H1 (cell line): ENCODE results near the gene AOPEP. TPM values are rescaled to one million over a fixed set of nuclear protein-coding genes. Genes with fewer than 3 reads are reported as not detected.

ENCODE experiments used
- CTCF ChIA-PET: fragments of 300-600 bp; sonication (Branson Sonifier 250); formaldehyde crosslinking; loops from one replicate; lab custom pipeline; 2021; ENCODE audit not compliant: partially characterized antibody; lab: Charles Lee
- POLR2A ChIA-PET: fragments of 300-600 bp; sonication (Branson Sonifier 250); formaldehyde crosslinking; loops from one replicate; lab custom pipeline; 2021; ENCODE audit warnings: inconsistent platforms; ENCODE audit not compliant: partially characterized antibody; lab: Charles Lee
- DNase-seq, 2 experiments: peaks; one replicate each; pipeline versions ENCODE4 v3.0.0 to v3.0.0-alpha.2; 2010 to 2022; ENCODE audit warnings: low spot score in 2 of 2, low read depth in 1 of 2, mixed read lengths in 1 of 2
- FAIRE-seq: peaks from 2 replicates; lab custom pipeline; 2011; peaks lifted over from hg19 to GRCh38; lab: Jason Lieb, UNC
- H2AFZ ChIP-seq: 2 replicates; pipeline ENCODE4 v1.8.1; 2012; ENCODE audit warnings: low read length, inconsistent platforms
- H2AK5ac ChIP-seq: 2 replicates; pipeline ENCODE4 v1.6.1; 2013; ENCODE audit warnings: low read depth, low read length
- H2BK120ac ChIP-seq: replicated peaks from 2 replicates; pipeline ENCODE3; 2013; ENCODE audit warnings: low read depth, low read length, inconsistent platforms
- H2BK12ac ChIP-seq: 2 replicates; pipeline ENCODE4 v1.6.1; 2013; ENCODE audit warnings: low read depth, low read length
- H2BK15ac ChIP-seq: 2 replicates; pipeline ENCODE4 v1.6.1; 2013; ENCODE audit warnings: low read length
- H2BK20ac ChIP-seq: 2 replicates; pipeline ENCODE4 v1.6.1; 2013; ENCODE audit warnings: low read length
- H2BK5ac ChIP-seq: 2 replicates; pipeline ENCODE4 v1.6.1; 2013; ENCODE audit warnings: low read depth, low read length
- H3K14ac ChIP-seq: 2 replicates; pipeline ENCODE4 v1.6.1; 2013; ENCODE audit warnings: inconsistent platforms; ENCODE audit not compliant: insufficient read length
- H3K18ac ChIP-seq: 2 replicates; pipeline ENCODE4 v1.6.1; 2013; ENCODE audit warnings: low read length; ENCODE audit errors: extremely low read depth
- H3K23ac ChIP-seq: 2 replicates; pipeline ENCODE4 v1.6.1; 2013; ENCODE audit warnings: inconsistent platforms; ENCODE audit not compliant: insufficient read length
- H3K23me2 ChIP-seq: 2 replicates; pipeline ENCODE4 v1.6.1; 2013; ENCODE audit warnings: low read depth, low read length
- H3K27ac ChIP-seq: 2 replicates; pipeline ENCODE4 v1.6.1; 2011; ENCODE audit warnings: low read depth, low read length, inconsistent platforms
- H3K27me3 ChIP-seq, 4 experiments: replicated peaks in 1 of 4; 1 replicate in 1 of 4; 2 replicates in 3 of 4; pipeline versions ENCODE4 v1.6.1 to v1.8.1; 2011 to 2013; ENCODE audit warnings: low read length in 3 of 4, mild to moderate bottlenecking in 3 of 4, inconsistent platforms in 2 of 4, mixed read lengths in 2 of 4, moderate library complexity in 1 of 4; ENCODE audit not compliant: control insufficient read depth in 3 of 4, insufficient read depth in 3 of 4; ENCODE audit errors: extremely low read depth in 1 of 4
- H3K36me3 ChIP-seq, 4 experiments: 2 replicates each; pipeline versions ENCODE4 v1.6.1 to v1.8.1; 2011 to 2013; ENCODE audit warnings: mild to moderate bottlenecking in 4 of 4, low read length in 3 of 4, moderate library complexity in 2 of 4, control low read depth in 1 of 4, inconsistent platforms in 1 of 4; ENCODE audit not compliant: insufficient read depth in 4 of 4, control insufficient read depth in 2 of 4
- H3K4ac ChIP-seq: replicated peaks from 2 replicates; pipeline ENCODE3; 2013; ENCODE audit warnings: low read length, low read depth, mixed read lengths, inconsistent platforms; ENCODE audit not compliant: insufficient read length
- H3K4me1 ChIP-seq, 4 experiments: replicated peaks in 1 of 4; 1 replicate in 1 of 4; 2 replicates in 3 of 4; pipeline versions ENCODE4 v1.6.1 to v1.8.1; 2011 to 2013; ENCODE audit warnings: low read length in 3 of 4, inconsistent platforms in 2 of 4, mixed read lengths in 1 of 4; ENCODE audit not compliant: insufficient read depth in 4 of 4, control insufficient read depth in 3 of 4
- H3K4me2 ChIP-seq, 2 experiments: 2 replicates each; pipeline versions ENCODE4 v1.6.1 to v1.8.1; 2011 to 2013; ENCODE audit warnings: low read depth in 2 of 2, low read length in 2 of 2, control low read depth in 1 of 2, inconsistent platforms in 1 of 2, mild to moderate bottlenecking in 1 of 2; ENCODE audit not compliant: insufficient read depth in 1 of 2
- H3K4me3 ChIP-seq, 4 experiments: fragments of 200-600, 300-600 bp in 1 of 4; sonication (generic), shearing (Covaris generic), sonication (Bioruptor Twin) in 1 of 4; 2 replicates each; pipeline versions ENCODE4 v1.5.1 to v1.8.1; 2011 to 2016; ENCODE audit warnings: low read length in 4 of 4, low read depth in 3 of 4, control low read depth in 2 of 4, inconsistent platforms in 2 of 4, mild to moderate bottlenecking in 2 of 4, mixed read lengths in 1 of 4, moderate library complexity in 1 of 4; ENCODE audit not compliant: insufficient read depth in 2 of 4; ENCODE audit errors: extremely low read depth in 1 of 4
- H3K56ac ChIP-seq: replicated peaks from 2 replicates; pipeline ENCODE3; 2013; ENCODE audit warnings: low read depth, mild to moderate bottlenecking, mixed read lengths, low read length, inconsistent platforms; ENCODE audit not compliant: insufficient read length
- H3K79me1 ChIP-seq: 2 replicates; pipeline ENCODE4 v1.6.1; 2013; ENCODE audit warnings: low read depth, low read length, control low read depth
- H3K79me2 ChIP-seq, 2 experiments: 2 replicates each; pipeline versions ENCODE4 v1.6.1 to v1.8.1; 2012 to 2013; ENCODE audit warnings: low read length in 2 of 2, mild to moderate bottlenecking in 2 of 2, inconsistent platforms in 1 of 2; ENCODE audit not compliant: insufficient read depth in 2 of 2, control insufficient read depth in 1 of 2
- H3K9ac ChIP-seq, 4 experiments: replicated peaks in 1 of 4; 1 replicate in 1 of 4; 2 replicates in 3 of 4; pipeline versions ENCODE4 v1.6.1 to v1.8.1; 2011 to 2013; ENCODE audit warnings: low read depth in 3 of 4, low read length in 3 of 4, control low read depth in 2 of 4, mild to moderate bottlenecking in 2 of 4, moderate library complexity in 2 of 4, inconsistent platforms in 1 of 4; ENCODE audit errors: extremely low read depth in 1 of 4
- H3K9me3 ChIP-seq, 2 experiments: 2 replicates each; pipeline versions ENCODE4 v1.6.1 to v1.8.1; 2012 to 2013; ENCODE audit warnings: mild to moderate bottlenecking in 2 of 2, moderate library complexity in 2 of 2, control low read depth in 1 of 2, inconsistent platforms in 1 of 2, low read depth in 1 of 2, low read length in 1 of 2, mixed read lengths in 1 of 2; ENCODE audit not compliant: insufficient read depth in 2 of 2
- H4K20me1 ChIP-seq, 2 experiments: replicated peaks in 1 of 2; 2 replicates each; pipeline versions ENCODE3 to v1.8.1; 2011 to 2013; ENCODE audit warnings: inconsistent platforms in 2 of 2, low read length in 2 of 2, mild to moderate bottlenecking in 1 of 2; ENCODE audit not compliant: insufficient read depth in 2 of 2, control insufficient read depth in 1 of 2
- H4K5ac ChIP-seq: 2 replicates; pipeline ENCODE4 v1.6.1; 2013; ENCODE audit warnings: low read length, low read depth, mixed read lengths, inconsistent platforms; ENCODE audit not compliant: insufficient read length
- H4K8ac ChIP-seq: 2 replicates; pipeline ENCODE4 v1.8.0; 2013; ENCODE audit warnings: mild to moderate bottlenecking, moderate library complexity, low read length, inconsistent platforms; ENCODE audit not compliant: insufficient read depth; ENCODE audit errors: extremely low read depth
- H4K91ac ChIP-seq: replicated peaks from 2 replicates; pipeline ENCODE3; 2013; ENCODE audit warnings: low read length, mixed read lengths, inconsistent platforms; ENCODE audit not compliant: insufficient read length
- CBX8 ChIP-seq: fragments of 300-800, 300-1000 bp; sonication (generic); IDR thresholded peaks from 2 replicates; pipeline ENCODE4 v1.7.1; 2016; ENCODE audit warnings: low read depth, low read length, borderline replicate concordance
- CEBPB ChIP-seq: IDR thresholded peaks from 2 replicates; pipeline ENCODE4 v1.6.1; 2012; ENCODE audit warnings: low read depth, low read length
- EGR1 ChIP-seq: IDR thresholded peaks from 2 replicates; pipeline ENCODE4 v1.6.1; 2011; ENCODE audit warnings: low read depth, low read length, borderline replicate concordance
- FOSL1 ChIP-seq: IDR thresholded peaks from 2 replicates; pipeline ENCODE4 v1.6.1; 2011; ENCODE audit warnings: mild to moderate bottlenecking, low read depth, low read length, moderate library complexity; ENCODE audit not compliant: insufficient read depth
- JUND ChIP-seq: IDR thresholded peaks from 2 replicates; pipeline ENCODE4 v1.6.1; 2011; ENCODE audit warnings: mild to moderate bottlenecking, improper control_type of control experiment, low read length
- KDM5A ChIP-seq: fragments of 200-600 bp; IDR thresholded peaks from 2 replicates; pipeline ENCODE4 v1.7.1; 2012; ENCODE audit warnings: mild to moderate bottlenecking, low read length, inconsistent platforms, mixed read lengths
- POLR2A ChIP-seq, 2 experiments: IDR thresholded peaks; 1 replicate in 1 of 2; 2 replicates in 1 of 2; pipeline ENCODE4 v1.6.1; 2011; ENCODE audit warnings: low read depth in 2 of 2, low read length in 2 of 2, mild to moderate bottlenecking in 2 of 2; ENCODE audit errors: control extremely low read depth in 1 of 2
- RBBP5 ChIP-seq: IDR thresholded peaks from 2 replicates; pipeline ENCODE4 v1.7.1; 2012; ENCODE audit warnings: low read depth, mild to moderate bottlenecking, inconsistent platforms, low read length, moderate library complexity, borderline replicate concordance
- RFX5 ChIP-seq: IDR thresholded peaks from 2 replicates; pipeline ENCODE4 v1.6.1; 2011; ENCODE audit warnings: low read depth, low read length, improper control_type of control experiment, borderline replicate concordance
- SIN3A ChIP-seq, 2 experiments: IDR thresholded peaks in 1 of 2; conservative IDR thresholded peaks in 1 of 2; 2 replicates each; pipeline ENCODE4 v1.6.1; 2011 to 2012; ENCODE audit warnings: low read length in 2 of 2, improper control_type of control experiment in 1 of 2, low read depth in 1 of 2, mild to moderate bottlenecking in 1 of 2
- SP1 ChIP-seq: IDR thresholded peaks from 2 replicates; pipeline ENCODE4 v1.6.1; 2011; ENCODE audit warnings: low read depth, low read length
- SUZ12 ChIP-seq: fragments of 200-600 bp; sonication (generic); IDR thresholded peaks from 2 replicates; pipeline ENCODE4 v1.6.1; 2012; ENCODE audit warnings: mild to moderate bottlenecking, inconsistent platforms, low read length, moderate library complexity, mixed read lengths
- TAF1 ChIP-seq: IDR thresholded peaks from 2 replicates; pipeline ENCODE4 v1.6.1; 2011; ENCODE audit warnings: mild to moderate bottlenecking, low read depth, low read length
- whole genome bisulfite sequencing, 2 experiments: shearing (Covaris generic) in 1 of 2; methylation state at CpG; one replicate each; pipeline versions ENCODE4 v1.1.6 to v1.1.7; 2013 to 2015; ENCODE audit warnings: low lambda C conversion rate in 2 of 2, mixed read lengths in 2 of 2, inconsistent platforms in 1 of 2, low coverage in 1 of 2, missing lambda C conversion rate in 1 of 2; ENCODE audit not compliant: insufficient replicate concordance in 2 of 2, insufficient coverage in 1 of 2, insufficient read length in 1 of 2; ENCODE audit errors: extremely low coverage in 1 of 2, missing lambda C conversion rate in 1 of 2; 5-methylcytosine and 5-hydroxymethylcytosine counted together
- polyA plus RNA-seq, 7 experiments: library from polyadenylated mRNA; depleted of rRNA in 3 of 7; stranded (reverse) in 5 of 7; unstranded in 2 of 7; fragments of >200 nt in 5 of 7; fragments of 200-250 nt in 2 of 7; gene quantifications; 1 replicate in 5 of 7; 2 replicates in 1 of 7; 4 replicates in 1 of 7; pipeline versions ENCODE4 v1.2.1 to v1.2.3, GENCODE V29; 2011 to 2013; ENCODE audit warnings: missing spikeins in 2 of 7, mixed read lengths in 2 of 7
- total RNA-seq: library from RNA; stranded (reverse); fragmentation: NEBNext Ultra II Directional; extraction: Animal tissue kit (Norgen Biotek cat#: 25700); gene quantifications from 2 replicates; pipeline ENCODE4 v1.2.1, GENCODE V29; 2021
- TF ChIP-seq, protein P1 (sequence below): IDR thresholded peaks from 2 replicates; pipeline ENCODE4 v1.6.1; 2012; ENCODE audit warnings: low read length, inconsistent platforms

Gene AOPEP
- total and polyA plus RNA-seq, 2 of the 8 experiments (the other 6 are each of a cell fraction or from before 2014, with no cell fraction given) = 6.1 to 14.3 TPM

- WGBS, 2 experiments = 93% methylated on average over 5 of the region's 5 CpGs; no CpG with 5 or more reads in 1 of the 2 experiments
- peaks cover 0 to 7% (median 2%) of the 10 kb centered on the region in 4 experiments; a peak in 3 of 7 replicates for H3K4me1 ChIP-seq
- H4K5ac ChIP-seq = no peak overlapping the region
- H3K36me3 ChIP-seq = no peaks in the 10 kb centered on the region
- H3K9me3 ChIP-seq = no peaks in the 10 kb centered on the region
- no peak overlapping the region for H3K4ac ChIP-seq
- H4K20me1 ChIP-seq = peaks cover 0 to 3% of the 10 kb centered on the region in 2 experiments
- CTCF ChIA-PET = interaction anchor here (1.1 to 2.3 kb wide), 2 partner anchors 28 to 290 kb away, joined by 3 to 7 read pairs; no protein-coding TSS in a partner anchor
- no peak overlapping the region for H3K4me2 ChIP-seq
- no peak overlapping the region for H2BK20ac ChIP-seq
- FAIRE-seq (no peak), DNase-seq (no peak)
- no peak overlapping the region for H2AFZ ChIP-seq
- H4K91ac ChIP-seq = no peak overlapping the region
- H3K79me2 ChIP-seq = no peaks in the 10 kb centered on the region
- no peak overlapping the region for H2BK120ac ChIP-seq
- H3K56ac ChIP-seq = no peak overlapping the region
- no peak overlapping the region for H3K4me3 ChIP-seq
- H3K18ac ChIP-seq = no peak overlapping the region
- H3K14ac ChIP-seq = no peak overlapping the region
- no peak overlapping the region for H3K27ac ChIP-seq
- H3K79me1 ChIP-seq = no peaks in the 10 kb centered on the region
- no peak overlapping the region for H3K9ac ChIP-seq
- no peak overlapping the region for H2BK12ac ChIP-seq
- H2AK5ac ChIP-seq = no peak overlapping the region
- POLR2A ChIA-PET = no interaction called here
- no peak overlapping the region for H4K8ac ChIP-seq
- no peak overlapping the region for H3K23ac ChIP-seq
- H3K27me3 ChIP-seq = no peaks in the 10 kb centered on the region
- H2BK5ac ChIP-seq = no peak overlapping the region
- no peak overlapping the region for H2BK15ac ChIP-seq
- no peaks in the 10 kb centered on the region for H3K23me2 ChIP-seq
- TF ChIP-seq CEBPB = no peak
- TF ChIP-seq, protein P1, sequence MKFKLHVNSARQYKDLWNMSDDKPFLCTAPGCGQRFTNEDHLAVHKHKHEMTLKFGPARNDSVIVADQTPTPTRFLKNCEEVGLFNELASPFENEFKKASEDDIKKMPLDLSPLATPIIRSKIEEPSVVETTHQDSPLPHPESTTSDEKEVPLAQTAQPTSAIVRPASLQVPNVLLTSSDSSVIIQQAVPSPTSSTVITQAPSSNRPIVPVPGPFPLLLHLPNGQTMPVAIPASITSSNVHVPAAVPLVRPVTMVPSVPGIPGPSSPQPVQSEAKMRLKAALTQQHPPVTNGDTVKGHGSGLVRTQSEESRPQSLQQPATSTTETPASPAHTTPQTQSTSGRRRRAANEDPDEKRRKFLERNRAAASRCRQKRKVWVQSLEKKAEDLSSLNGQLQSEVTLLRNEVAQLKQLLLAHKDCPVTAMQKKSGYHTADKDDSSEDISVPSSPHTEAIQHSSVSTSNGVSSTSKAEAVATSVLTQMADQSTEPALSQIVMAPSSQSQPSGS = no peak
- TF ChIP-seq POLR2A (IDR thresholded peaks at IDR 0.05; ENCODE audit: control extremely low read depth in 1 of 2, low read depth in 2 of 2, low read length in 2 of 2) = no peak
- no peak for TF ChIP-seq SP1
- no peak for TF ChIP-seq RBBP5
- TF ChIP-seq TAF1 = no peak
- TF ChIP-seq CBX8 = no peak
- TF ChIP-seq SIN3A (conservative IDR thresholded peaks at IDR 0.05 in 1 of 2, IDR thresholded peaks at IDR 0.05 in 1 of 2; ENCODE audit: low read depth in 1 of 2, low read length in 2 of 2) = no peak
- TF ChIP-seq FOSL1 = no peak
- TF ChIP-seq SUZ12 = no peak
- TF ChIP-seq RFX5 = no peak
- TF ChIP-seq JUND = no peak
- no peak for TF ChIP-seq EGR1
- TF ChIP-seq KDM5A = no peak
Measured at GRCh38 chr9:95073918-95074317, 347.4 kb downstream of the AOPEP start.
